HepG2 (cell line): ENCODE measurements around the gene NEK7. TPM values are rescaled to one million over a fixed set of nuclear protein-coding genes. Genes with fewer than 3 reads are reported as not detected.

ENCODE experiments used
- ARNT ChIP-seq: fragments of 450-650 bp; IDR thresholded peaks from 2 replicates; pipeline ENCODE4 v1.6.1; 2017
- BHLHE40 ChIP-seq: IDR thresholded peaks from 2 replicates; pipeline ENCODE4 v1.6.1; 2011; ENCODE audit warnings: low read length, improper control_type of control experiment
- CTCF ChIP-seq: sonication (generic); formaldehyde crosslinking; IDR thresholded peaks from 2 replicates; pipeline ENCODE4 v1.5.0; 2020; ENCODE audit warnings: mild to moderate bottlenecking, missing genetic modification reagents, moderate library complexity
- NFAT5 ChIP-seq: sonication (generic); formaldehyde crosslinking; IDR thresholded peaks from 2 replicates; pipeline ENCODE4 v1.4.0; 2020; ENCODE audit warnings: missing genetic modification reagents
- POLR2AphosphoS5 ChIP-seq: IDR thresholded peaks from 2 replicates; pipeline ENCODE4 v1.6.1; 2012; ENCODE audit warnings: low read depth, low read length
- RXRA ChIP-seq: sonication (generic); formaldehyde crosslinking; IDR thresholded peaks from 2 replicates; pipeline ENCODE4 v1.5.1; 2020; ENCODE audit warnings: missing genetic modification reagents
- SNAPC2 ChIP-seq: sonication (generic); formaldehyde crosslinking; IDR thresholded peaks from 2 replicates; pipeline ENCODE4 v1.8.1; 2022; ENCODE audit warnings: mild to moderate bottlenecking, missing genetic modification reagents
- SRY ChIP-seq: sonication (generic); formaldehyde crosslinking; IDR thresholded peaks from 2 replicates; pipeline ENCODE4 v1.8.0; 2022; ENCODE audit warnings: mild to moderate bottlenecking, missing genetic modification reagents
- TBP ChIP-seq: sonication (generic); formaldehyde crosslinking; IDR thresholded peaks from 2 replicates; pipeline ENCODE4 v1.5.0; 2020; ENCODE audit warnings: missing genetic modification reagents
- ZMAT5 ChIP-seq: sonication (generic); formaldehyde crosslinking; IDR thresholded peaks from 2 replicates; pipeline ENCODE4 v1.5.0; 2020; ENCODE audit warnings: mild to moderate bottlenecking, low read depth, missing genetic modification reagents, borderline replicate concordance
- ZNF646 ChIP-seq: sonication (generic); formaldehyde crosslinking; IDR thresholded peaks from 2 replicates; pipeline ENCODE4 v1.9.0; 2021; ENCODE audit warnings: mild to moderate bottlenecking, missing genetic modification reagents
- ZNF768 ChIP-seq: sonication (generic); formaldehyde crosslinking; IDR thresholded peaks from 2 replicates; pipeline ENCODE4 v1.4.0; 2020; ENCODE audit warnings: missing genetic modification reagents
- polyA plus RNA-seq, 8 experiments: library from polyadenylated mRNA; depleted of rRNA in 3 of 8; stranded (reverse) in 7 of 8; unstranded in 1 of 8; fragments of >200 nt; fragmentation: Illumina TruSeq in 4 of 8; extraction: Trizol in 4 of 8; gene quantifications; 2 replicates each; pipeline versions ENCODE4 v1.2.1 to v1.2.3, GENCODE V29; 2011 to 2016; ENCODE audit warnings: low read depth in 4 of 8, missing spikeins in 1 of 8, mixed read lengths in 1 of 8; ENCODE audit not compliant: insufficient read depth in 1 of 8
- total RNA-seq, 5 experiments: library from RNA; depleted of rRNA; stranded (reverse); fragments of >200 nt; fragmentation: Illumina TruSeq; extraction: Trizol; gene quantifications; 2 replicates each; pipeline ENCODE4 v1.2.3, GENCODE V29; 2016; ENCODE audit warnings: low read depth in 1 of 5

NEK7 gene
- total and polyA plus RNA-seq, 2 of the 13 experiments (the other 11 are each of a cell fraction or from before 2014, with no cell fraction given) = 18.1 to 19.2 TPM

- TF ChIP-seq CTCF (no peak), ZMAT5 (no peak), ARNT (no peak), TBP (no peak), SRY (CRISPR knock-in tag) (no peak), BHLHE40 (no peak), NFAT5 (CRISPR knock-in tag) (no peak), ZNF646 (CRISPR knock-in tag) (no peak), POLR2AphosphoS5 (no peak), ZNF768 (no peak), RXRA (CRISPR knock-in tag) (peak; percentile 43; the same call in 1 of the 2 replicates), SNAPC2 (CRISPR knock-in tag) (no peak)
Measured at GRCh38 chr1:198162091-198162767, 5.4 kb downstream of the NEK7 start (continued).
